RWPE2 (cell line): ENCODE measurements around the gene HSPE1.
A peak's percentile ranks its signal among the peaks of the same experiment; 100 is the strongest.

Experiments
- ATAC-seq: fragments of 200-7000 bp; cut with Tn5 transposase; 3 replicates; pipeline ENCODE4 v1.9.1; 2021; ENCODE audit warnings: low read depth
- DNase-seq: peaks from one replicate; pipeline ENCODE4 v3.0.0-alpha.2; 2020; ENCODE audit warnings: low spot score
- H3K27ac ChIP-seq: fragments of 450-650 bp; 2 replicates; pipeline ENCODE4 v1.5.1; 2017; ENCODE audit warnings: mild to moderate bottlenecking; ENCODE audit not compliant: poor library complexity, severe bottlenecking
- H3K27me3 ChIP-seq: fragments of 250-450 bp; sonication (Bioruptor Pico); 2 replicates; pipeline ENCODE4 v1.5.1; 2021; ENCODE audit warnings: mild to moderate bottlenecking, moderate library complexity; ENCODE audit not compliant: insufficient read depth, poor library complexity, severe bottlenecking
- H3K36me3 ChIP-seq: fragments of 250-450 bp; sonication (Bioruptor Pico); 2 replicates; pipeline ENCODE4 v1.5.1; 2020; ENCODE audit warnings: low read depth, mild to moderate bottlenecking, moderate library complexity
- H3K4me1 ChIP-seq: fragments of 250-450 bp; sonication (Bioruptor Pico); 2 replicates; pipeline ENCODE4 v1.5.1; 2021; ENCODE audit warnings: mild to moderate bottlenecking, moderate library complexity; ENCODE audit not compliant: insufficient read depth, poor library complexity, severe bottlenecking
- H3K4me3 ChIP-seq: fragments of 250-450 bp; sonication (Bioruptor Pico); 2 replicates; pipeline ENCODE4 v1.5.1; 2021; ENCODE audit warnings: mild to moderate bottlenecking, moderate library complexity; ENCODE audit not compliant: severe bottlenecking
- H3K9me3 ChIP-seq: fragments of 250-450 bp; sonication (Bioruptor Pico); 2 replicates; pipeline ENCODE4 v1.5.1; 2021; ENCODE audit warnings: mild to moderate bottlenecking, moderate library complexity; ENCODE audit not compliant: severe bottlenecking
- CTCF ChIP-seq: fragments of 450-650 bp; IDR thresholded peaks from one replicate; pipeline ENCODE4 v1.5.1; 2017; ENCODE audit warnings: mild to moderate bottlenecking, moderate library complexity; ENCODE audit not compliant: poor library complexity, severe bottlenecking

Gene HSPE1

DNA sequence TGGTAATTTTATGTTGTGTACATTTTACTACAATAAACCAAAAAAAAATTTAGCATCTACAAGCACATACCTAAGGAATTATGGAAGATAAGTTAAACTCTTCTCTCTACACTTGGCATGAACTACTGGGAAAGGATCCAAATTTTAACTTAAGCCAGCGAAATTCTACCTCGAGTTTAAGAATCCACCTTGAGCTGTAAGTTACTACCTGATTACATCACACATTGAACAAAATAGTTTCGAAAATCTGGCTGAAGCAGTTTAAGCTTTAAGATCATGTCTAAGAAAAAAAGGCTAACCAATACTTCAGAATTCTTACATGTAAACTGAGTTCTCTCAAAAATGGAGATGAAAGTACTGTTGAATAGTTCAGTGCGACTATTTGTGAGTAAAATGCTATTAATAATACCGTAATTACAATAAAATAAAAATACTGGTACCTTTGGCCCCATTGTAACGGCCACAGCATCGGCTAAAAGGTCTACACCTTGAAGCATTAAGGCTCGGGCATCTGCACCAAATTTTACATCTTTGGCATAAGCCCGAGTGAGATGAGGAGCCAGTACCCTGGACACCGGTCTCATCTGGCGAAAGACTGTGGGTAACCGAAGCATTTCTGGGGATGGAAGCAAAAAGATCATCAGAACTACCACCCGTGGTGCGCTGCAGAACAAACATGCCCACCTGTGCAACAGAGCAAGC is 1.8 kb upstream of the HSPE1 start:
- Histone ChIP-seq H3K27me3 (no peaks in the 10 kb centered on the region), H3K4me1 (peaks cover 25% of the 10 kb centered on the region), H3K4me3 (peak overlapping the region; percentile 72), H3K27ac (peak overlapping the region; percentile 85), H3K36me3 (peaks cover 81% of the 10 kb centered on the region), H3K9me3 (no peaks in the 10 kb centered on the region)
- TF ChIP-seq CTCF, result no peak
- no peak for ATAC-seq
- no peak for DNase-seq

GRCh38 chr2:197498937-197499593 is 1.1 kb upstream of the HSPE1 start:
- peak overlapping the region; percentile 85 for H3K27ac ChIP-seq
- peaks cover 79% of the 10 kb centered on the region for H3K36me3 ChIP-seq
- H3K4me3 ChIP-seq, result peak overlapping the region; percentile 72
- peaks cover 25% of the 10 kb centered on the region for H3K4me1 ChIP-seq
- DNase-seq, result peak; percentile 67
- no peak for TF ChIP-seq CTCF
- no peaks in the 10 kb centered on the region for H3K27me3 ChIP-seq
- H3K9me3 ChIP-seq, result no peaks in the 10 kb centered on the region
- peak; percentile 15 for ATAC-seq

DNA sequence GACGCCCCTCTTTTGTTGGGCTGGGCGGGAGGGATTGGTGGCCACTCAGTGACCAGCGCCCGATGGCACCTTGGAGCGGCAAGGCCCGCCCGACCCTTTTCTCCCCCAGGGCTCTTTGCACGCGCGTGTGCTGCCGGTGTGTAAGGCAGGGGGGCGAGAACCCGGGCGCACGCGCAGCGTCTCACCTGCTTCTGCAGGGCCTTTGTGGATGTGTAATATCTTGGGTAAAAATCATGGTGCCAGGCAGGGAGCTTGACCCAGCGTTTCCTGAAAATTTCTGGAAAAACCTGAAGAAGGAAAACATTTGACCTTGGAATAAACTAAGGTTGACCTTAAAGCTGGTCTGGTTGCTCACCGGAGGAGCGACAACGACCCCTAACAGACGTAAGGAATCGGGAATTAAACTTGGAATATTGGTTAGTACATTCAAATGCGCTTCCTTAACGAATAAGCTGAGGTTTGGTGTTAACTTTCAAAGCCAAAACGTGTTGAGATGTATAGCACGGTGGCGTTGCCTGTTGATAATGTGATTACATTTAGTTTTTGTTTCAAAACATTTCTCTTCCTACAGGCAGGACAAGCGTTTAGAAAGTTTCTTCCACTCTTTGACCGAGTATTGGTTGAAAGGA is 438 bp downstream of the HSPE1 start:
- Histone ChIP-seq H3K4me3 (peak overlapping the region; percentile 72), H3K27me3 (no peaks in the 10 kb centered on the region), H3K4me1 (peaks cover 25% of the 10 kb centered on the region), H3K27ac (peak overlapping the region; percentile 85), H3K9me3 (no peaks in the 10 kb centered on the region), H3K36me3 (peaks cover 73% of the 10 kb centered on the region)
- ATAC-seq (no peak), DNase-seq (no peak)
- TF ChIP-seq CTCF, result no peak

DNA sequence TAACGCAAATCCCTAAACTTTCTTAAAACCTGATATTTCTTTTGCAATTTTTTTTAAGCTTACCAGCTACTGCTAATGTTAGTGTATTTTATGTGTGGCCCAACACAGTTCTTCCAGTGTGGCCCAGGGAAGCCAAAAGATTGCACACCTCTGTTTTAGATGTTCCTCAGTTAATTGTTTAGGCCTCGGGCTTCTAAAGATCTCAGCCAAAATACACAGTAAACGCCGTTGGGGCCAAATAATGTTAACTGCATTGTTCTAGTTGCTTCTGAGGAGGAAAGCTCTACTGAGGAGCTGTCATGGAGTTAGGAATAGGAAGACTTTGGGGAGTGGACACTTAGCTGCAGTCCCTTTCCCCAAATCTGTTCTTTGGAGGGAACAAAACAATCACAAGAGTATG is 2.0 kb downstream of the HSPE1 start:
- peaks cover 57% of the 10 kb centered on the region for H3K36me3 ChIP-seq
- DNase-seq (no peak), ATAC-seq (no peak)
- no peaks in the 10 kb centered on the region for H3K9me3 ChIP-seq
- H3K27me3 ChIP-seq, result no peaks in the 10 kb centered on the region
- H3K4me1 ChIP-seq, result peaks cover 18% of the 10 kb centered on the region
- no peak for TF ChIP-seq CTCF
- peak overlapping the region; percentile 2 for H3K4me3 ChIP-seq
- H3K27ac ChIP-seq, result no peak overlapping the region
